HL-60 (cell line): ENCODE results near the gene LRRC1.

Source experiments
- POLR2AphosphoS5 ChIP-seq: IDR thresholded peaks from 2 replicates; pipeline ENCODE4 v1.6.1; 2012; ENCODE audit warnings: low read depth
- TF ChIP-seq, protein P1 (sequence below): IDR thresholded peaks from one replicate; pipeline ENCODE4 v1.5.1; 2011; ENCODE audit warnings: low read length, control low read depth, inconsistent platforms; ENCODE audit not compliant: insufficient read depth
- TF ChIP-seq, protein P2 (sequence below): IDR thresholded peaks from 2 replicates; pipeline ENCODE4 v1.6.1; 2012; ENCODE audit warnings: low read depth; ENCODE audit not compliant: insufficient replicate concordance

DNA sequence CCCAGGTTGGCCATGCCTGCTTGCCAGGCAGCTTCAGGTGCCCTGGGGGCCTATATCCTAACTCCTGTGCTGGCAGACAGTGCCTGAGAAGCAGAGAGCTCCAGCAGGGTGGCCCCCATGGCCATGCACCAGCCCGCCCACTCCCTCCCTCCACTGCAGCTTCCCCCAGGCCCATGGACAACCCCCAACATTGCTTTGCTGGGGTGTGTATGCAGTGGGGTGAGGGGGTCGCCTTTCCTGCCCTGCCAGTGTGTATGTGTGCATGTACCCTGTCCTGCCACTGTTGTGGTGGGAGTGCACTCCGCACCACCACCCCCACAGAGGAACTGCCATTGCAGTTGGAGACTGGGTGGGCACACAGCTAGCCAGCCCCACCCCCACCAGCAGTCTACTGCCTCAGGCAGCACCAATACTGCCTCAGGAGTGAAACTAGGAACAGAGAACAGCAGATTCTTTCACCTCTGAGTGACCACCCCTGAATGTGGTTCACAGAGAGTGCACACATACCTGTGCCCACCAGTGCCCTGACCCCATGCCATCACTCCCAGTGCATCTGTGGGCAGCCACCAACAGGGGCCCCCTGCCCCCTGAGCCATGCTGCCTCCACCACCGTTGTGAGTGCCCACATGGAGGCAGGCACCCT lies 151.1 kb downstream of the LRRC1 start:
- TF ChIP-seq, protein P1, sequence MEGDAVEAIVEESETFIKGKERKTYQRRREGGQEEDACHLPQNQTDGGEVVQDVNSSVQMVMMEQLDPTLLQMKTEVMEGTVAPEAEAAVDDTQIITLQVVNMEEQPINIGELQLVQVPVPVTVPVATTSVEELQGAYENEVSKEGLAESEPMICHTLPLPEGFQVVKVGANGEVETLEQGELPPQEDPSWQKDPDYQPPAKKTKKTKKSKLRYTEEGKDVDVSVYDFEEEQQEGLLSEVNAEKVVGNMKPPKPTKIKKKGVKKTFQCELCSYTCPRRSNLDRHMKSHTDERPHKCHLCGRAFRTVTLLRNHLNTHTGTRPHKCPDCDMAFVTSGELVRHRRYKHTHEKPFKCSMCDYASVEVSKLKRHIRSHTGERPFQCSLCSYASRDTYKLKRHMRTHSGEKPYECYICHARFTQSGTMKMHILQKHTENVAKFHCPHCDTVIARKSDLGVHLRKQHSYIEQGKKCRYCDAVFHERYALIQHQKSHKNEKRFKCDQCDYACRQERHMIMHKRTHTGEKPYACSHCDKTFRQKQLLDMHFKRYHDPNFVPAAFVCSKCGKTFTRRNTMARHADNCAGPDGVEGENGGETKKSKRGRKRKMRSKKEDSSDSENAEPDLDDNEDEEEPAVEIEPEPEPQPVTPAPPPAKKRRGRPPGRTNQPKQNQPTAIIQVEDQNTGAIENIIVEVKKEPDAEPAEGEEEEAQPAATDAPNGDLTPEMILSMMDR, result no peak
- TF ChIP-seq, protein P2, sequence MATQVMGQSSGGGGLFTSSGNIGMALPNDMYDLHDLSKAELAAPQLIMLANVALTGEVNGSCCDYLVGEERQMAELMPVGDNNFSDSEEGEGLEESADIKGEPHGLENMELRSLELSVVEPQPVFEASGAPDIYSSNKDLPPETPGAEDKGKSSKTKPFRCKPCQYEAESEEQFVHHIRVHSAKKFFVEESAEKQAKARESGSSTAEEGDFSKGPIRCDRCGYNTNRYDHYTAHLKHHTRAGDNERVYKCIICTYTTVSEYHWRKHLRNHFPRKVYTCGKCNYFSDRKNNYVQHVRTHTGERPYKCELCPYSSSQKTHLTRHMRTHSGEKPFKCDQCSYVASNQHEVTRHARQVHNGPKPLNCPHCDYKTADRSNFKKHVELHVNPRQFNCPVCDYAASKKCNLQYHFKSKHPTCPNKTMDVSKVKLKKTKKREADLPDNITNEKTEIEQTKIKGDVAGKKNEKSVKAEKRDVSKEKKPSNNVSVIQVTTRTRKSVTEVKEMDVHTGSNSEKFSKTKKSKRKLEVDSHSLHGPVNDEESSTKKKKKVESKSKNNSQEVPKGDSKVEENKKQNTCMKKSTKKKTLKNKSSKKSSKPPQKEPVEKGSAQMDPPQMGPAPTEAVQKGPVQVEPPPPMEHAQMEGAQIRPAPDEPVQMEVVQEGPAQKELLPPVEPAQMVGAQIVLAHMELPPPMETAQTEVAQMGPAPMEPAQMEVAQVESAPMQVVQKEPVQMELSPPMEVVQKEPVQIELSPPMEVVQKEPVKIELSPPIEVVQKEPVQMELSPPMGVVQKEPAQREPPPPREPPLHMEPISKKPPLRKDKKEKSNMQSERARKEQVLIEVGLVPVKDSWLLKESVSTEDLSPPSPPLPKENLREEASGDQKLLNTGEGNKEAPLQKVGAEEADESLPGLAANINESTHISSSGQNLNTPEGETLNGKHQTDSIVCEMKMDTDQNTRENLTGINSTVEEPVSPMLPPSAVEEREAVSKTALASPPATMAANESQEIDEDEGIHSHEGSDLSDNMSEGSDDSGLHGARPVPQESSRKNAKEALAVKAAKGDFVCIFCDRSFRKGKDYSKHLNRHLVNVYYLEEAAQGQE, result no peak
- TF ChIP-seq POLR2AphosphoS5, result no peak
